Suprapubic skin (tissue), 4 donors: Measurements from ENCODE around the gene CSMD2. TPM values are rescaled to one million over a fixed set of nuclear protein-coding genes. Genes with fewer than 3 reads are reported as not detected.
A peak's percentile ranks its signal among the peaks of the same experiment; 100 is the strongest.

ENCODE experiments used
- DNase-seq, 2 donors: peaks; one replicate each; pipeline ENCODE4 v3.0.0-alpha.2; 2019; ENCODE audit warnings: low spot score in 2 of 2
- H3K27ac ChIP-seq: fragments of 200-600 bp; sonication (generic); one replicate; pipeline ENCODE4 v1.5.1; 2019
- H3K27me3 ChIP-seq: fragments of 200-600 bp; sonication (generic); one replicate; pipeline ENCODE4 v1.5.1; 2019
- H3K36me3 ChIP-seq: fragments of 200-600 bp; sonication (generic); one replicate; pipeline ENCODE4 v1.5.1; 2019
- H3K4me1 ChIP-seq: fragments of 200-600 bp; sonication (generic); one replicate; pipeline ENCODE4 v1.5.1; 2019
- H3K4me3 ChIP-seq: fragments of 200-600 bp; sonication (generic); one replicate; pipeline ENCODE4 v1.5.1; 2019; ENCODE audit warnings: mild to moderate bottlenecking
- H3K9me3 ChIP-seq: fragments of 200-600 bp; sonication (generic); one replicate; pipeline ENCODE4 v1.5.1; 2019
- CTCF ChIP-seq, 2 donors: fragments of 200-600 bp in 1 of 2; fragments of 450-650 bp in 1 of 2; sonication (generic) in 1 of 2; IDR thresholded peaks; one replicate each; pipeline ENCODE4 v1.5.1; 2016 to 2019; ENCODE audit warnings: antibody characterized with exemption in 2 of 2, mild to moderate bottlenecking in 1 of 2, moderate library complexity in 1 of 2
- EP300 ChIP-seq: sonication (generic); formaldehyde crosslinking; IDR thresholded peaks from one replicate; pipeline ENCODE4 v1.6.1; 2017; ENCODE audit warnings: antibody characterized with exemption
- POLR2A ChIP-seq, 2 donors: fragments of 450-650 bp; IDR thresholded peaks; one replicate each; pipeline ENCODE4 v1.6.1; 2017; ENCODE audit warnings: antibody characterized with exemption in 2 of 2, mild to moderate bottlenecking in 2 of 2, moderate library complexity in 2 of 2
- POLR2AphosphoS5 ChIP-seq, 3 donors: sonication (generic); formaldehyde crosslinking; IDR thresholded peaks; one replicate each; pipeline ENCODE4 v1.6.1; 2017; ENCODE audit warnings: antibody characterized with exemption in 3 of 3
- WGBS: methylation state at CpG from one replicate; pipeline ENCODE4 v1.1.5; 2018; 5-methylcytosine and 5-hydroxymethylcytosine counted together
- total RNA-seq, 4 donors: library from RNA; depleted of rRNA; stranded (reverse); fragments of >200 nt; gene quantifications; one replicate each; pipeline ENCODE4 v1.1.0, GENCODE V29; 2016

CSMD2 gene
- total RNA-seq, 4 donors from 2014 or later, result 0.08 to 0.55 (median 0.13) TPM

- TF ChIP-seq CTCF (IDR thresholded peaks at IDR 0.05) (no peak), EP300 (no peak), POLR2A (IDR thresholded peaks at IDR 0.05) (no peak), POLR2AphosphoS5 (IDR thresholded peaks at IDR 0.05) (no peak)
- no peaks in the 10 kb centered on the region for H3K9me3 ChIP-seq
- 55% methylated on average over 3 of the region's 3 CpGs for WGBS
- H3K4me1 ChIP-seq, result peaks cover under 1% of the 10 kb centered on the region
- peaks cover 13% of the 10 kb centered on the region for H3K27me3 ChIP-seq
- no peak overlapping the region for H3K4me3 ChIP-seq
- H3K36me3 ChIP-seq, result no peaks in the 10 kb centered on the region
- no peak overlapping the region for H3K27ac ChIP-seq
- no peak for DNase-seq
Measured at GRCh38 chr1:33640114-33640660, 524.8 kb downstream of the CSMD2 start.

DNA sequence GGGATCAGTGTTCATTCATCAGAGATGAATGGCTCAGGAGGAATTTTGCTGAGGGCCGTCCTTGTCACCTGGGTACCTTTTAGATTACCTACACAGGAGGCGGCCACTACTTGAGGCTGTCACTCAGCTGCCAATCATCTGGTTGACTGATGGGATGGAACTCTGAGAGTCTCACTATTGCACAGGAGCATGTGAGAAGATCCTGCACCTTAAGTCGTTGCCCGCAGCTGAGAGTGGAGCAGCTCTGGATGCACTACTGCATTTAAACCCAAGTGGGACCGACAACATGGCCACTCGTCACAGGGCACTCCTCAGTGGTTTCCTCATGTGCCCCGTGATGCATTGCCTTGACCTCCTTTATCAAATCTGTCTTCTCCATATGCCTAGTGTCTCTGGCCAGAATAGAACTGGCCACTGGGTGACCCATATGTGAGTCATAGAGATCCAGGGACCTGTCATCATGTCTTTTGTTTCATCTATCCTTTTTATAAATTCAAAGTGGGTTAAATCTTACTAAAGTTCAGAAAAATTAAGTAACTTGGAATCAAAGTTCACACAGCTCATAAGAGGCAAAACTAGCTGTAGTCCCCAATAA lies 527.1 kb downstream of the CSMD2 start:
- no peak overlapping the region for H3K4me3 ChIP-seq
- TF ChIP-seq CTCF (IDR thresholded peaks at IDR 0.05), result no peak
- TF ChIP-seq POLR2A (IDR thresholded peaks at IDR 0.05), result no peak
- TF ChIP-seq EP300, result no peak
- TF ChIP-seq POLR2AphosphoS5 (IDR thresholded peaks at IDR 0.05), result no peak
- H3K36me3 ChIP-seq, result no peaks in the 10 kb centered on the region
- H3K27me3 ChIP-seq, result peaks cover 28% of the 10 kb centered on the region
- no peak for DNase-seq
- WGBS, result 84% methylated on average over 6 of the region's 7 CpGs
- H3K27ac ChIP-seq, result no peak overlapping the region
- no peaks in the 10 kb centered on the region for H3K9me3 ChIP-seq
- H3K4me1 ChIP-seq, result peaks cover 7% of the 10 kb centered on the region

DNA sequence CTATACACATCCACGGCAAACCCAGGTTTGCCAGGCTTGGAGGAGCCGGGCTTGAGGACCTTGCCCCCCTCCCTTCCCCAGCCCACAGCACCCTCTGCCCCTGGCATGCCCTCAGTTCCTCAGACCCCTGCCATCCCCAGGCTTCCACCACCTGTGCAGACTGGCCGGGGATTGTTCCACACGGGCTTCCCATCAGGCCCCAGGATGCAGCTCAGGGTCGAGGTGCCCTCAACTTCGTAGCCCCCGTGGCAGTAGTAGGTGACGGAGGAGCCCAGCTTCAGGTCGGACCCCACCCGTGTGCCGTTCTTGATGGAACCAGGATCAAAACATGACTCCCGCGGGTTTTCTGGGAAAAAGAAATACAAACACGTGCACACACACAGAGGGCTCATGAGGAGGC lies 528.8 kb downstream of the CSMD2 start:
- no peak for TF ChIP-seq EP300
- TF ChIP-seq POLR2A (IDR thresholded peaks at IDR 0.05), result no peak
- TF ChIP-seq CTCF (IDR thresholded peaks at IDR 0.05), result no peak
- TF ChIP-seq POLR2AphosphoS5 (IDR thresholded peaks at IDR 0.05), result no peak
- Histone ChIP-seq H3K27me3 (peaks cover 23% of the 10 kb centered on the region), H3K4me3 (no peak overlapping the region), H3K27ac (no peak overlapping the region), H3K9me3 (no peaks in the 10 kb centered on the region), H3K36me3 (no peaks in the 10 kb centered on the region), H3K4me1 (peaks cover 7% of the 10 kb centered on the region)
- no peak for DNase-seq
- WGBS, result 89% methylated on average over 14 of the region's 14 CpGs

DNA sequence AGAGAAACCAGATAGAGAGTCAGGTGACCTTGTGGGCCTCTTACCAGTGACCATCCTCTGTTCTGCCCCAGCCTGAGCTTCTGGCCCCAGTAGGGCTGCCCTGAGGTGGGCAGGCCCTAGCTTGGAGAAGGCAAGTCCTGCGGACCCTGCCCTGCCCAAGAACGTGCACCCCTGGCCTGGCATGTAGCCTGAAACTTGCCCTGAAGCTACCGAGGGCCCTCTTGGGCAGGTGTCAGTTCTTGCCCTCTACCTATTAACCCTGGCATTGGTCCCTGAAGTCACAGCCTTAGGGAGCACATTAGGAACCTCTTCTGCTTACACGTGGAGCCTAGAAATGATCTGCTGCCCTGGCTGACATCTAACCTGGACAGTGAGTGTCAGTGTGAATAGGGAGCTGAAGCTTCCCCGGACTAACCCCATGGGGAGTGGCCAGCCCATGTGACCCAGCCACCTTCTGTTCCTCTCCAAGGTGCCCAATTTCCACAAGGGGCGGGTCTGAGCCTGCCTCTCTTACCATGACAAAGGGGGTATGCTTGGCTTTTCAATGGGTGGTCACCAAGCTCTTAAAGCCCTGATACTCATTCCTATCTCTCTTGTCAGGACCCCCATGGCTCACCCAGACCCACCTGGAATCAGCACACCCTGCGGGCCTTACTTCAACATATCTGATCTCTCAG lies 529.6 kb downstream of the CSMD2 start:
- Histone ChIP-seq H3K27ac (no peak overlapping the region), H3K4me3 (no peak overlapping the region), H3K9me3 (no peaks in the 10 kb centered on the region), H3K27me3 (peaks cover 21% of the 10 kb centered on the region), H3K36me3 (no peaks in the 10 kb centered on the region), H3K4me1 (peaks cover 7% of the 10 kb centered on the region)
- TF ChIP-seq POLR2A (IDR thresholded peaks at IDR 0.05) (no peak), POLR2AphosphoS5 (IDR thresholded peaks at IDR 0.05) (no peak), CTCF (IDR thresholded peaks at IDR 0.05) (no peak), EP300 (no peak)
- no peak for DNase-seq
- WGBS, result 40% methylated on average over 5 of the region's 7 CpGs

- Histone ChIP-seq H3K36me3 (no peaks in the 10 kb centered on the region), H3K4me1 (peaks cover 7% of the 10 kb centered on the region)
Measured at GRCh38 chr1:33634806-33635205, 530.2 kb downstream of the CSMD2 start.

More at GRCh38 chr1:33634806-33635205, 530.2 kb downstream of the CSMD2 start:
- Histone ChIP-seq H3K9me3 (no peaks in the 10 kb centered on the region), H3K27ac (no peak overlapping the region), H3K4me3 (no peak overlapping the region), H3K27me3 (peaks cover 21% of the 10 kb centered on the region)
- TF ChIP-seq CTCF (IDR thresholded peaks at IDR 0.05), result peak; percentile 16 to 51
- no peak for TF ChIP-seq POLR2AphosphoS5 (IDR thresholded peaks at IDR 0.05)
- no peak for TF ChIP-seq POLR2A (IDR thresholded peaks at IDR 0.05)
- no peak for DNase-seq
- WGBS, result 10% methylated on average over 9 of the region's 9 CpGs
